Measurements from ENCODE around the gene SH3RF1.

DNA sequence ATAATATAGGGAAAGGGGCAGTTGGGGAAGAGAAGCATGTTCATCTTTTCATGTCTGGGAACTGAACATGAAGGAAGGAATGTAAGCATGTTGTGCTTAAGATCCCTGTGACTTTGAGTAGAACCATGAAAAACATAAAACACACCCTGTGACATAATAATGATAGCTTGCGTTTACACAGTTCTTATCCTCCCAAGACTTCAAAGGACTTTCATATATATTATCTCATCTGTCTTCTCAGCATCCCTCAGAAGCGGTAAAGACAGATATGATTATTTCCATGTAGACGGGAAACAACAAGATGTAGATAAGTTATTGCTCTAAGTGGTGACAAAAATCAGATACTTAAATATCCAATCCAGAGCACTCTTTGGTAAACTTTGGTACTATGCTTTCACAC lies 3.3 kb upstream of the SH3RF1 start:
- TF ChIP-seq, protein P1, sequence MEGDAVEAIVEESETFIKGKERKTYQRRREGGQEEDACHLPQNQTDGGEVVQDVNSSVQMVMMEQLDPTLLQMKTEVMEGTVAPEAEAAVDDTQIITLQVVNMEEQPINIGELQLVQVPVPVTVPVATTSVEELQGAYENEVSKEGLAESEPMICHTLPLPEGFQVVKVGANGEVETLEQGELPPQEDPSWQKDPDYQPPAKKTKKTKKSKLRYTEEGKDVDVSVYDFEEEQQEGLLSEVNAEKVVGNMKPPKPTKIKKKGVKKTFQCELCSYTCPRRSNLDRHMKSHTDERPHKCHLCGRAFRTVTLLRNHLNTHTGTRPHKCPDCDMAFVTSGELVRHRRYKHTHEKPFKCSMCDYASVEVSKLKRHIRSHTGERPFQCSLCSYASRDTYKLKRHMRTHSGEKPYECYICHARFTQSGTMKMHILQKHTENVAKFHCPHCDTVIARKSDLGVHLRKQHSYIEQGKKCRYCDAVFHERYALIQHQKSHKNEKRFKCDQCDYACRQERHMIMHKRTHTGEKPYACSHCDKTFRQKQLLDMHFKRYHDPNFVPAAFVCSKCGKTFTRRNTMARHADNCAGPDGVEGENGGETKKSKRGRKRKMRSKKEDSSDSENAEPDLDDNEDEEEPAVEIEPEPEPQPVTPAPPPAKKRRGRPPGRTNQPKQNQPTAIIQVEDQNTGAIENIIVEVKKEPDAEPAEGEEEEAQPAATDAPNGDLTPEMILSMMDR (IDR thresholded peaks at IDR 0.05) = no peak
- no peak for TF ChIP-seq POLR2A (IDR thresholded peaks at IDR 0.05)
- no peak for TF ChIP-seq POLR2AphosphoS5 (IDR thresholded peaks at IDR 0.05)
